ENCODE measurements around the gene SPG11.

Gene SPG11

DNA sequence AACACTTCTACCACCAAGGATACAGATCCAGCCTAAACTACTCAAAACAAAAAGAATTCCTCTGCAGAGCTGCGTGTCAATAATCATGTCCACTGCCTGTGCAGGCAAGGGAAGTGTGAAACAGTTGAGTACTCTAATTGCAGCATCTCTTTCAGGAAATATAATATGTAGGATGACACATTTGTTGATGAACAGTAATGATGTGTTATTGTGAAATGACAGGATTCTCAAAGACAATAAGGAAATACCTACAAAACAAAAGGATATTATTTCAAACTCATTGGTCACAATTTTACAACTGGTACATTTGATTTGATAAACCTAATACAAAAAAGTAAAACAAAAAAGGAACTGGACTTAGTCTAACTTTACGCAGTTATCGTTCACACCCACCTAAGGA, 4.4 kb downstream of the SPG11 start:
- TF ChIP-seq, protein P1, sequence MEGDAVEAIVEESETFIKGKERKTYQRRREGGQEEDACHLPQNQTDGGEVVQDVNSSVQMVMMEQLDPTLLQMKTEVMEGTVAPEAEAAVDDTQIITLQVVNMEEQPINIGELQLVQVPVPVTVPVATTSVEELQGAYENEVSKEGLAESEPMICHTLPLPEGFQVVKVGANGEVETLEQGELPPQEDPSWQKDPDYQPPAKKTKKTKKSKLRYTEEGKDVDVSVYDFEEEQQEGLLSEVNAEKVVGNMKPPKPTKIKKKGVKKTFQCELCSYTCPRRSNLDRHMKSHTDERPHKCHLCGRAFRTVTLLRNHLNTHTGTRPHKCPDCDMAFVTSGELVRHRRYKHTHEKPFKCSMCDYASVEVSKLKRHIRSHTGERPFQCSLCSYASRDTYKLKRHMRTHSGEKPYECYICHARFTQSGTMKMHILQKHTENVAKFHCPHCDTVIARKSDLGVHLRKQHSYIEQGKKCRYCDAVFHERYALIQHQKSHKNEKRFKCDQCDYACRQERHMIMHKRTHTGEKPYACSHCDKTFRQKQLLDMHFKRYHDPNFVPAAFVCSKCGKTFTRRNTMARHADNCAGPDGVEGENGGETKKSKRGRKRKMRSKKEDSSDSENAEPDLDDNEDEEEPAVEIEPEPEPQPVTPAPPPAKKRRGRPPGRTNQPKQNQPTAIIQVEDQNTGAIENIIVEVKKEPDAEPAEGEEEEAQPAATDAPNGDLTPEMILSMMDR (IDR thresholded peaks at IDR 0.05; ENCODE audit: low read depth, low read length): no peak
- no peak for TF ChIP-seq POLR2A (IDR thresholded peaks at IDR 0.05; ENCODE audit: extremely low read depth, insufficient read length)
- no peak for TF ChIP-seq MYC (IDR thresholded peaks at IDR 0.05; ENCODE audit: low read depth, low read length)
- TF ChIP-seq, protein P2, sequence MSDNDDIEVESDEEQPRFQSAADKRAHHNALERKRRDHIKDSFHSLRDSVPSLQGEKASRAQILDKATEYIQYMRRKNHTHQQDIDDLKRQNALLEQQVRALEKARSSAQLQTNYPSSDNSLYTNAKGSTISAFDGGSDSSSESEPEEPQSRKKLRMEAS (IDR thresholded peaks at IDR 0.05; ENCODE audit: low read depth, low read length): no peak
- DNase-seq (ENCODE audit: low read depth): no peak
- H3K4me3 ChIP-seq (ENCODE audit: low read depth, low read length): no peak overlapping the region

DNA sequence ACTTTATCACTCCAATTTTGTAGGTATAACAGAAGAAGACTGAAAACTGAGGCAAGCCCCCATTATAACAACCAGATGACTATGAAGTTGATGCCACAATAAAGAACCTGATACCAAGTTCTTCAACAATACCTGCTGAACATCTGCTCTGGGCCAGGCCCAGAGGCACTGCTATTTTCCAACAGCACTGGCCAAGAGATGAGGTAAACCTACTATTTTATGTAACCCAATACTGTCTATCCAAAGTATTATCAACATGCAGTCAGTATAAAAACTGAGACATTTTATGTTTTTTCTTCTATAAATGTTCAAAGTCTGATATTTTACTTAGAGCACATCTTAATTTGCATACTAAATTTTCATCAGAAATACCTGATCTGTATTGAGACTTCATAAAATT, 6.1 kb downstream of the SPG11 start:
- no peak for DNase-seq (ENCODE audit: low read depth)
- H3K4me3 ChIP-seq (ENCODE audit: low read depth, low read length): no peak overlapping the region
- TF ChIP-seq, protein P1 (IDR thresholded peaks at IDR 0.05; ENCODE audit: low read depth, low read length): no peak
- TF ChIP-seq, protein P2 (IDR thresholded peaks at IDR 0.05; ENCODE audit: low read depth, low read length): no peak
- TF ChIP-seq POLR2A (IDR thresholded peaks at IDR 0.05; ENCODE audit: extremely low read depth, insufficient read length) (no peak), MYC (IDR thresholded peaks at IDR 0.05; ENCODE audit: low read depth, low read length) (no peak)

DNA sequence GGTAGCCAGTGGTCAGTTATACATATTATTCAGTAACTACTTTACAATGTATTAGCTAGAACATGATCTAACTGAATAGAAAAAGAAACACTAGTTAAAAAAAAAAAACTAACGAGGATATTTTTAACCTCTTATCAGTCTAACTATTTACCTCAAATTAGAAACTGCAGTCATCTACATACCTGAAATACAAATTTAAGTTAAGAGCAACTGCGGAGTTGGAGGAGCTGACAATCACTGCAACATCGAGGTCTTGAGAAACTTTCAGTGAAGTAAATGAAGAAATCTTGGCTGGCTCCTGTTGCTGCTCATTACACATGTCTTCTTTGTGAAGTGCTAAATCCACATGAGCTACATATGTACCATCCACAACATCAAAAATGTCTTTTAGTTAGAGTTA, 6.5 kb downstream of the SPG11 start:
- no peak for DNase-seq (ENCODE audit: low read depth)
- TF ChIP-seq, protein P1 (IDR thresholded peaks at IDR 0.05; ENCODE audit: low read depth, low read length): no peak
- TF ChIP-seq, protein P2 (IDR thresholded peaks at IDR 0.05; ENCODE audit: low read depth, low read length): no peak
- no peak for TF ChIP-seq MYC (IDR thresholded peaks at IDR 0.05; ENCODE audit: low read depth, low read length)
- TF ChIP-seq POLR2A (IDR thresholded peaks at IDR 0.05; ENCODE audit: extremely low read depth, insufficient read length): no peak

DNA sequence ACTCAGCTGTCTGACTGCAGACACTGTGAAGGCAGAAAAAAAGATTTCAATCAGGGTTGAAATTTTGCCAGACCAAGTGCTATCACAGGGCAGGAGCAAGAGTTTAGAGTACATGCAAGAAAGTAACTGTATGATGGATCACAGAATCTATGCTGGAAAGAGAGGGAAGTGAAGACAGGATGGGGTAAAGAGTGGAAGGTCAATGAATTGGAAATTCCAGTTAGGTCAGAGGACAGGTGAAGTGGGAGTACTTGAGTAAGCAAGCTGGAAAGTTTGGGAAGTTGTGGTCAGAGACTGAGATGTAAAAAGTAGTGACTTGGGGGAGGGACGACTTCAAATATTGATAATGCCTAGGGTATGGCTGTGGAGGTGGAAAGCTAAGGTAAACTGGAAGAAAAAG, 7.2 kb downstream of the SPG11 start:
- H3K4me3 ChIP-seq (ENCODE audit: low read depth, low read length): no peak overlapping the region
- no peak for DNase-seq (ENCODE audit: low read depth)
- TF ChIP-seq, protein P2 (IDR thresholded peaks at IDR 0.05; ENCODE audit: low read depth, low read length): no peak
- TF ChIP-seq, protein P1 (IDR thresholded peaks at IDR 0.05; ENCODE audit: low read depth, low read length): no peak
- TF ChIP-seq POLR2A (IDR thresholded peaks at IDR 0.05; ENCODE audit: extremely low read depth, insufficient read length) (no peak), MYC (IDR thresholded peaks at IDR 0.05; ENCODE audit: low read depth, low read length) (no peak)

More for the DNA sequence above, 6.5 kb downstream of the SPG11 start:
- H3K4me3 ChIP-seq (ENCODE audit: low read depth, low read length): no peak overlapping the region

DNA sequence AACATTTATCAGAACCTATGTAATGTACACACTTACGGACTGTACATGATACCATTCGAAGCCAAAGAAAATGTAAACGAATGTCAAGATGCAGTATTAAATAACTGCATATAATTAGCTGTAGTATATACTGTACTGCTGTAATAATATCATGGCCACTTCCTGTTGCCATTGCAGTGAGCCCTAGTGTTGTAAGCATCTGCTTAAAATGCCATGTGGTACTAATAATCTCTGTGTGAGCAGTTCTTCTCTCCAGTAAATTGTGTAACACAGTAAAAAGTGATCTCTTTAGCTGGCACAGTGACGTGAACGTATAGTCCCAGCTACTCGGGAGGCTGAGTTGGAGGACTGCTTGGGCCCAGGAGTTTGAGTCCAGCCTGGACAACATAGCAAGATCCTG, 8.6 kb downstream of the SPG11 start:
- TF ChIP-seq, protein P2 (IDR thresholded peaks at IDR 0.05; ENCODE audit: low read depth, low read length): no peak
- TF ChIP-seq, protein P1 (IDR thresholded peaks at IDR 0.05; ENCODE audit: low read depth, low read length): no peak
- TF ChIP-seq MYC (IDR thresholded peaks at IDR 0.05; ENCODE audit: low read depth, low read length) (no peak), POLR2A (IDR thresholded peaks at IDR 0.05; ENCODE audit: extremely low read depth, insufficient read length) (no peak)

DNA sequence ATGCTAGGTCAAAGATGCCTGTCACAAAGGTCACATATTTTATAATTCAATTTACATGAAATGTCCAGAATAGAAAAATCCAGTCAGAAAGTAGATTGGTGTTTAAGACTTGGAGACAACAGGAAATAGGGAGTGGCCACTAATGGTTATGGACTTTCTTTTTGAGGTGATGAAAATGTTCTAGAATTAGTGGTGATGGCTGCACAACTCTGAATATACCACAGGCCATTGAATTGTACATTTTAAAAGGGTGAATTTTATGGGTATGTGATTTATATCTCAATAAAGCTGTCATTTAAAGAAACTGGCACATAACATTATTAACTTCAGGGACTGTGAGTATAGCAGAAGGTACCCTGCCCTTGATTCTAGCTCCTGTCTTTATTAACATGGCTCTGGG, 15.8 kb downstream of the SPG11 start:
- H3K4me3 ChIP-seq (ENCODE audit: low read depth, low read length): no peak overlapping the region
- TF ChIP-seq MYC (IDR thresholded peaks at IDR 0.05; ENCODE audit: low read depth, low read length): no peak
- TF ChIP-seq, protein P2 (IDR thresholded peaks at IDR 0.05; ENCODE audit: low read depth, low read length): no peak
- TF ChIP-seq POLR2A (IDR thresholded peaks at IDR 0.05; ENCODE audit: extremely low read depth, insufficient read length): no peak
- TF ChIP-seq, protein P1 (IDR thresholded peaks at IDR 0.05; ENCODE audit: low read depth, low read length): no peak
- no peak for DNase-seq (ENCODE audit: low read depth)

More for the DNA sequence above, 8.6 kb downstream of the SPG11 start:
- no peak overlapping the region for H3K4me3 ChIP-seq (ENCODE audit: low read depth, low read length)
- DNase-seq (ENCODE audit: low read depth): no peak
